Progenitor cell of endocrine pancreas (in vitro differentiated cells): ENCODE results near the gene EAF1. TPM values are rescaled to one million over a fixed set of nuclear protein-coding genes. Genes with fewer than 3 reads are reported as not detected.

Experiments
- DNase-seq: peaks from one replicate; pipeline ENCODE4 v3.0.0; 2021; ENCODE audit warnings: low spot score; ENCODE audit not compliant: unreplicated experiment
- H3K27ac Mint-ChIP-seq: 2 replicates; pipeline ENCODE4 v1.8.0; 2021; ENCODE audit warnings: mild to moderate bottlenecking, moderate library complexity, mixed read lengths
- H3K27me3 Mint-ChIP-seq: 2 replicates; pipeline ENCODE4 v1.8.0; 2021; ENCODE audit warnings: mixed read lengths
- H3K36me3 Mint-ChIP-seq: 2 replicates; pipeline ENCODE4 v1.8.0; 2022; ENCODE audit warnings: mixed read lengths; ENCODE audit not compliant: insufficient read depth
- H3K4me1 Mint-ChIP-seq: 2 replicates; pipeline ENCODE4 v1.8.0; 2021; ENCODE audit warnings: low read depth, mixed read lengths
- H3K4me3 Mint-ChIP-seq: 2 replicates; pipeline ENCODE4 v1.8.0; 2021; ENCODE audit warnings: low read depth, mild to moderate bottlenecking, moderate library complexity, mixed read lengths
- H3K9me3 Mint-ChIP-seq: 2 replicates; pipeline ENCODE4 v1.8.0; 2021; ENCODE audit warnings: low read depth, mixed read lengths
- total RNA-seq: library from RNA; stranded (reverse); gene quantifications from 2 replicates; pipeline ENCODE4 v1.2.1, GENCODE V29; 2021
- TF ChIP-seq, protein P1 (sequence below): fragments of 200-600 bp; sonication (generic); IDR thresholded peaks from one replicate; pipeline ENCODE4 v1.5.0; 2021; ENCODE audit warnings: antibody characterized with exemption, mild to moderate bottlenecking; ENCODE audit not compliant: unreplicated experiment

EAF1 gene
- total RNA-seq, 1 donor from 2014 or later, result 28.2 TPM

- Mint-ChIP-seq H3K27me3 (no peaks in the 10 kb centered on the region), H3K36me3 (peaks cover 27% of the 10 kb centered on the region), H3K9me3 (no peaks in the 10 kb centered on the region), H3K27ac (no peak overlapping the region), H3K4me3 (no peak overlapping the region), H3K4me1 (no peaks in the 10 kb centered on the region)
- TF ChIP-seq, protein P1, sequence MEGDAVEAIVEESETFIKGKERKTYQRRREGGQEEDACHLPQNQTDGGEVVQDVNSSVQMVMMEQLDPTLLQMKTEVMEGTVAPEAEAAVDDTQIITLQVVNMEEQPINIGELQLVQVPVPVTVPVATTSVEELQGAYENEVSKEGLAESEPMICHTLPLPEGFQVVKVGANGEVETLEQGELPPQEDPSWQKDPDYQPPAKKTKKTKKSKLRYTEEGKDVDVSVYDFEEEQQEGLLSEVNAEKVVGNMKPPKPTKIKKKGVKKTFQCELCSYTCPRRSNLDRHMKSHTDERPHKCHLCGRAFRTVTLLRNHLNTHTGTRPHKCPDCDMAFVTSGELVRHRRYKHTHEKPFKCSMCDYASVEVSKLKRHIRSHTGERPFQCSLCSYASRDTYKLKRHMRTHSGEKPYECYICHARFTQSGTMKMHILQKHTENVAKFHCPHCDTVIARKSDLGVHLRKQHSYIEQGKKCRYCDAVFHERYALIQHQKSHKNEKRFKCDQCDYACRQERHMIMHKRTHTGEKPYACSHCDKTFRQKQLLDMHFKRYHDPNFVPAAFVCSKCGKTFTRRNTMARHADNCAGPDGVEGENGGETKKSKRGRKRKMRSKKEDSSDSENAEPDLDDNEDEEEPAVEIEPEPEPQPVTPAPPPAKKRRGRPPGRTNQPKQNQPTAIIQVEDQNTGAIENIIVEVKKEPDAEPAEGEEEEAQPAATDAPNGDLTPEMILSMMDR, result no peak
- DNase-seq, result no peak
These were observed 8.8 kb downstream of the EAF1 start for GRCh38 chr3:15436246-15436645.

- H3K9me3 Mint-ChIP-seq, result no peaks in the 10 kb centered on the region
- H3K27ac Mint-ChIP-seq, result no peak overlapping the region
- H3K4me1 Mint-ChIP-seq, result no peaks in the 10 kb centered on the region
- H3K27me3 Mint-ChIP-seq, result no peaks in the 10 kb centered on the region
- TF ChIP-seq, protein P1, result no peak
- H3K36me3 Mint-ChIP-seq, result peaks cover 20% of the 10 kb centered on the region
- no peak overlapping the region for H3K4me3 Mint-ChIP-seq
- DNase-seq, result no peak
These were observed 11.6 kb downstream of the EAF1 start for GRCh38 chr3:15438983-15439382.

DNA sequence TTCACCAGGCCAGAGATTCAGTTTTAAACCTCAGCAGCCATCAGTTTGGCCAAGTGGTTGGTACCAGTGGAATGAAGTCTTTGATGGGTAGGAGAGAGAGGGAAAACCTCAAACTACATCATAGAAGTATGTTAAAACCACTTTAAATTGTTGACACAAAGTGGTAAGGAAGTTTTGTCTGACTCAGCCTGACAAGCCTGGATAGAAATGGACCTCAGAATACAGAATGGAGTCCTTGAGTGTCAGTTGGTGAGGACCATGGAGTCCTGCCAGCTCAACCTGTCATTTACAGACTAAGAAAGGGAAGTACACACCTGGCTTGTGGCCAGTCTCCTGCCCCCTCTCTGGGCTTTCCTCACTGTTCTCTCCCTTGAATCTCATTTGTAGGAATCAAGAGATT is 12.1 kb downstream of the EAF1 start:
- H3K27ac Mint-ChIP-seq, result no peak overlapping the region
- H3K4me3 Mint-ChIP-seq, result no peak overlapping the region
- no peaks in the 10 kb centered on the region for H3K27me3 Mint-ChIP-seq
- no peak for DNase-seq
- H3K36me3 Mint-ChIP-seq, result peaks cover 17% of the 10 kb centered on the region
- H3K9me3 Mint-ChIP-seq, result no peaks in the 10 kb centered on the region
- TF ChIP-seq, protein P1, result no peak
- H3K4me1 Mint-ChIP-seq, result no peaks in the 10 kb centered on the region

DNA sequence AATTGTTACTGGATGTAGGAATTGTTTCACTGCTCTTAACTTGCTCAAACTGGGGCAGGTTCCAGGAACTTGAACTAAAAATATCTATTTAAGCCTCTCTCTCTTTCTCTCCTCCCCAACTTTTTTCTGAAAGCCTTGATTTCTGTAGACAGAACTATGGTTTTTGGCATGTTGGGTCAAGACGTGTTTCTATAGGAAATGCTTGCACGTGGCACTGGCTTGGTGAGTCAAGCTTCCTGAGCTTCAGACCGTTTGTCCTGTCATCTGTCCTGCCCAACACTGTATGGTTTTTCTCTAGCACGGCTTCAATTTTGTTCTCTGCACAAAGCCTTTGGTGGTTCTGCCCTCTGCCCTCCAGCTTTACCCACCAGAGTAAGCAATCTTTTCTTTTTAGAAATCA is 13.5 kb downstream of the EAF1 start:
- DNase-seq, result no peak
- Mint-ChIP-seq H3K4me1 (no peaks in the 10 kb centered on the region), H3K9me3 (no peaks in the 10 kb centered on the region), H3K27me3 (no peaks in the 10 kb centered on the region), H3K36me3 (peaks cover 17% of the 10 kb centered on the region), H3K4me3 (no peak overlapping the region), H3K27ac (no peak overlapping the region)
- TF ChIP-seq, protein P1, result no peak

DNA sequence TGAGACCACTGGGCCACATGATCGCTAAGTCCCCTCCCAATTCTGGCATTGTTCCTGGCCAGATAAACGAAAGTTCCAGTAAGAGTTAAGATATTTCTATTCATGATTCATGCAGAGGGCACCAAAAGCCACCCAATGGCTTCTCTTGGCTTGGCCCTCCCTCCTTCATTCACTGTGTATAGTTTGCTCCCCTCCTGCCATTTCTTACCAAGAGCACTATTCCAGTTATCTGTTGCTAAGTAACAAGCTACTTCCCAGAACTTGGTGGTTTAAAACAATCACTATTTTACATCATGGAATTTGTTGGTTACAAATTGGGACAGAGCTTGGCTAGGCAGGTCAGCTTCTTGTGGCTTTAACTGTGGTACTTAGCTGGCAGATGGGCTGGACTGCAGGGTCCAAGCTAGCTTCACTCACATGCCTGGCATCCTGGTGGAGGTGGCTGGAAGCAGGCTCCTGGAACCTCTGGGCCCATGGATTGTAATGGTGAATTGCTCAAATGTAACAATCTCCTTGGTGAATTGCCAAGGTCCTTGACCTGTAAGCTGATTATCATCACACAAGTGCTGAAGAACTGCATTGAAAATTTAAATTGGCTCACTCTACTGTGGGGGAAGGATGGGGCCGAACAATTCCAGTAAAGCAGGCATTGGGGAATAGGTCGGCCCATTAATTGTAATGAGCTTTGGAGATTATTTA is 16.6 kb downstream of the EAF1 start:
- Mint-ChIP-seq H3K4me1 (no peaks in the 10 kb centered on the region), H3K4me3 (no peak overlapping the region), H3K36me3 (peaks cover 11% of the 10 kb centered on the region), H3K27me3 (no peaks in the 10 kb centered on the region), H3K9me3 (no peaks in the 10 kb centered on the region), H3K27ac (no peak overlapping the region)
- TF ChIP-seq, protein P1, result no peak
- DNase-seq, result no peak
